T47D (cell line): ENCODE measurements around the gene ADARB1.

Experiments used
- DNase-seq, 2 experiments: peaks; one replicate each; pipeline versions ENCODE4 v3.0.0 to v3.0.0-alpha.2; 2011 to 2012; ENCODE audit warnings: low read depth in 1 of 2, low spot score in 1 of 2
- JUND ChIP-seq: IDR thresholded peaks from 2 replicates; pipeline ENCODE4 v1.6.1; 2012; ENCODE audit warnings: low read depth
- in situ Hi-C: cut with HindIII; loops from 2 replicates; pipeline ENCODE4 v1.10.0; 2016; ENCODE audit warnings: low sequenced_read_pairs, low pct_unique_long_range_greater_than_20kb

ADARB1 gene

GRCh38 chr21:45042664-45043161 lies 31.7 kb upstream of the ADARB1 start:
- in situ Hi-C loops: no loop called here
- no peak for TF ChIP-seq JUND
- no peak for DNase-seq

GRCh38 chr21:45043541-45044020 lies 30.8 kb upstream of the ADARB1 start:
- TF ChIP-seq JUND: no peak
- in situ Hi-C loops: no loop called here
- no peak for DNase-seq

GRCh38 chr21:45045481-45045880 lies 28.9 kb upstream of the ADARB1 start:
- in situ Hi-C loops: no loop called here
- no peak for TF ChIP-seq JUND
- DNase-seq: no peak

GRCh38 chr21:45047257-45047656 lies 27.1 kb upstream of the ADARB1 start:
- DNase-seq: no peak
- no peak for TF ChIP-seq JUND
- in situ Hi-C loops: no loop called here

- no peak for TF ChIP-seq JUND
- no peak for DNase-seq
- in situ Hi-C loops: no loop called here
Observed at GRCh38 chr21:45048026-45048698, 26.2 kb upstream of the ADARB1 start.

GRCh38 chr21:45048968-45049367 lies 25.4 kb upstream of the ADARB1 start:
- in situ Hi-C loops: no loop called here
- no peak for DNase-seq
- TF ChIP-seq JUND: no peak

GRCh38 chr21:45049714-45050344 lies 24.6 kb upstream of the ADARB1 start:
- in situ Hi-C loops: no loop called here
- no peak for DNase-seq
- TF ChIP-seq JUND: no peak

GRCh38 chr21:45050345-45050796 lies 24.0 kb upstream of the ADARB1 start:
- TF ChIP-seq JUND: no peak
- DNase-seq: no peak
- in situ Hi-C loops: no loop called here

GRCh38 chr21:45050797-45051489 lies 23.4 kb upstream of the ADARB1 start:
- DNase-seq: no peak

GRCh38 chr21:45051580-45052434 lies 22.6 kb upstream of the ADARB1 start:
- TF ChIP-seq JUND: no peak
- in situ Hi-C loops: no loop called here
- no peak for DNase-seq

More at GRCh38 chr21:45050797-45051489, 23.4 kb upstream of the ADARB1 start:
- TF ChIP-seq JUND: no peak
- in situ Hi-C loops: no loop called here

- DNase-seq: no peak
- in situ Hi-C loops: no loop called here
- TF ChIP-seq JUND: no peak
Observed at GRCh38 chr21:45052960-45053359, 21.4 kb upstream of the ADARB1 start.
